HG02938 (cell line): ENCODE data around the gene GAPVD1.

ENCODE experiments used
- ATAC-seq: cut with Tn5 transposase; IDR thresholded peaks from one replicate; pipeline ENCODE4 v1.9.1; 2021; ENCODE audit warnings: mild to moderate bottlenecking, moderate library complexity; ENCODE audit not compliant: unreplicated experiment

GAPVD1 gene

GRCh38 chr9:125400725-125401716 lies 139.4 kb downstream of the GAPVD1 start:
- no peak for ATAC-seq

GRCh38 chr9:125404733-125405132 lies 143.1 kb downstream of the GAPVD1 start:
- ATAC-seq, result no peak

- ATAC-seq, result no peak
Observed at GRCh38 chr9:125405938-125406809, 144.5 kb downstream of the GAPVD1 start.

GRCh38 chr9:125406810-125407087 lies 145.1 kb downstream of the GAPVD1 start:
- no peak for ATAC-seq

GRCh38 chr9:125407432-125407973 lies 145.9 kb downstream of the GAPVD1 start:
- ATAC-seq, result no peak

GRCh38 chr9:125407974-125408900 lies 146.6 kb downstream of the GAPVD1 start:
- no peak for ATAC-seq

- no peak for ATAC-seq
Observed at GRCh38 chr9:125409217-125409636, 147.6 kb downstream of the GAPVD1 start.

GRCh38 chr9:125409637-125410521 lies 148.3 kb downstream of the GAPVD1 start:
- ATAC-seq, result no peak

- no peak for ATAC-seq
Observed at GRCh38 chr9:125410522-125410894, 148.9 kb downstream of the GAPVD1 start.

GRCh38 chr9:125411171-125411756 lies 149.6 kb downstream of the GAPVD1 start:
- no peak for ATAC-seq

- no peak for ATAC-seq
Observed at GRCh38 chr9:125412166-125412565, 150.5 kb downstream of the GAPVD1 start.

GRCh38 chr9:125413579-125413978 lies 152.0 kb downstream of the GAPVD1 start:
- ATAC-seq, result no peak

GRCh38 chr9:125415583-125416460 lies 154.2 kb downstream of the GAPVD1 start:
- no peak for ATAC-seq

- no peak for ATAC-seq
Observed at GRCh38 chr9:125416517-125416916, 154.9 kb downstream of the GAPVD1 start.
